Measurements from ENCODE around the gene FEM1C.
"Not testable (repeated sequence)": the region's sequence is repeated elsewhere in the genome, so short reads cannot be mapped to it uniquely, and the experiment has no call there.

The FEM1C gene

DNA sequence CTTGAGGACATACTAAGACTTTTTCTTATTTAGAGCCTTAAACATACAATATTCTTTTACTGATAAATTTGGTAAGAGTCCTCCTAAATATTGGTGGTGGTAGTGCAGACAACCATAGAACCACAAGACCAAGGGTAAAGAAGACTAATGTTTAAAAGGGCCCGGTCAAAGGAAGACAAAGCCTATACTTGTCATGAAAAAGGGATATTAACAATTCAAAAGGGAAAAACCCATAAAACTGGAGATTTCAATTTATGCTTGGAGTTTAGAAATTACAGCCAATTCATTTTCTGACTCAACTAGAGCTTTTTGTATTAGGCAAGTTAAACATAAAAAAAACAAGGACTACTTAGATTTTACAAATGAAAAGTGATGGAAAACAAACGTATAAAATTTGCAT, 24.4 kb downstream of the FEM1C start:
- DNase-seq (ENCODE audit: low spot score): no peak

DNA sequence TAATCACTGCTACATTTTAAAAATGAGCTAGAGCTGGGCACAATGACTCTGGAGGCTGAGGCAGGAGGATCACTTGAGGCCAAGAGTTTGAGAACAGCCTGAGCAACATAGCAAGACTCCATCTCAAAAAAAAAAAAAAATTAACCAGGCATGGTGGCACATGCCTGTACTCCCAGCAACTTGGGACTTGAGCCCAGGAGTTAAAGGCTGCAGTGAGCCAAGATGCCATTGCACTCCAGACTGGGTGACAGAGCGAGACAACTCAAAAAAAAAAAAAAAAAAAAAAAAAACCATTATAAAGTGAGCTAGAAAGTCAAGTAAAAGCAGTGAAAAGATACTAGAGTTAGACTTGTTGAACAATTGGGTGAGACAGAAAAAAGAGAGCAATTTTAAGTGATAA, 28.2 kb downstream of the FEM1C start:
- no peak for DNase-seq (ENCODE audit: low spot score)

DNA sequence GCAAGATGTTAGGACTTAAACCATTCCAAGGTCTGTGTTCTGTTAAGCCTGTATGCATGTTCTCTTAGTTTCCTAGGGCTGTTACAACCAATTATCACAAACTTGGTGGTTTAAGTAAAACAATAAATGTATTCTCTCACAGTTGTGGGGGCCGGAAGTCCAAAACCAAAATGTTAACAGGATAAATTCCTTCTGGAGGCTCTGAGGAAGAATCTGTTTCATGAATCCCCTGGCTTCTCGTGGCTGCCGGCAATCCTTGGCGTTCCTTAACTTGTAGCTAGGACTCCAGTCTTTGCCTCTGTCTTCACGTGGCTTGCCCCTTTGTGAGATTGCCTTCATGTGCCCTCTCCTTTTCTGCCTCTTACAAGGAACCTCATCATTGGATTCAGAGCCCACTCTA, 30.4 kb downstream of the FEM1C start:
- no peak for DNase-seq (ENCODE audit: low spot score)

DNA sequence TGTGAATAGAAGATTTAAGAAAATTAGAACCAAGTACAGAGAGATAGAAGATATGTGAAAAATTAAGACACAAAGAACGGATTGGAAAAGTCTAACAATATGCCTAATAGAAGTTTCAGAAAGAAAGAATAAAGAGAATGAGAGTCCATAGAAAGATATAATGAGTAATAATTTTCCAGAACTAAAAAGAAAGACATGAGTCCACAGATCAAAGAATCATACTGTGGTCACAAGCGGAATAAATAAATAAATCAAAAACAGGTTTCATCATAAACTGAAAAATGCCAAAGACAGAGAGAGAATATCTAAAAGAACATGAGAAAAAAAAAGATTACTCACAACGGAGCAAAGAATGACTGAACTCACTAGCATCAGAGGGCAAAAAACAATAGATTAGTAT, 32.9 kb downstream of the FEM1C start:
- no peak for DNase-seq (ENCODE audit: low spot score)

DNA sequence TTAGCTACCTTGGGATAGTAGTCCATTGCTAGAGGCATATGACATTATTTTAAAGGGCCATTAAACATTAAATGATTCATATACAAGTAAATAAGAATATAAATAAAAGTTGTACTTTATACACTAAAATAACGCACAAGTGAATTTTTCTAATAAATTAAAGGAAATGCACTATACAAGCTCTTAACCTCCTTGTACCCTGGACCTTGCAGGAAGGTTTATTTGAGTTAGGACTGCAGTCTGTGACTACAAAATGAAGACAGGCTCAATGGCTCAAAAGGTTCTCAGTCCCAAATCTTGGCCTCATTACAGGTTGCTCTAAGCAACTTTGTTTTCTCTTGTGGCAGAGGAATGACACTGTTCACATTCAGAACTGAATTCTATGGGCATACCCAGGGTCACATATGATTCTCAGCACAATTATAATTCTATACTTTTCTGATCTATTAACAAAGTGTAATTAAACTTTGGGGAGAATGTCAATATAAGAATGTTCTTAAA, 34.4 kb downstream of the FEM1C start:
- DNase-seq (ENCODE audit: low spot score): no peak

DNA sequence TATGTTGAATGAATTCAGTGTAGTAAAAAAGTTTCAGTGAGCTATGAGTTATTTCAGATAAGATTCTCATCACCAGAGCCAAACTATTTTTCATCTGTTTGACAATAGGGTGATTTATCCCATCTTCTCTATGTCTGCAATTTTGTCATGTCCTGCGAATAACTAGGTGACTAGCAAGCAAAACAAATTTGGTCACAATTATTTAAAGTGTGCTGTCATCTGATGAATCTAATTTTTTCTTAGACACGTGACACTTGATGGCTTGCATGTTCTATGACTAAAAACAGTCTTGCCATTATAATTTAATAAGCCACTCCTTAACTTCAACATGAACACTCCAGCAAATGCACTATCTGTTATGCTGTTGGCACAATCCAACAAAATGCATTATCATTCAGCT, 35.0 kb downstream of the FEM1C start:
- no peak for DNase-seq (ENCODE audit: low spot score)

DNA sequence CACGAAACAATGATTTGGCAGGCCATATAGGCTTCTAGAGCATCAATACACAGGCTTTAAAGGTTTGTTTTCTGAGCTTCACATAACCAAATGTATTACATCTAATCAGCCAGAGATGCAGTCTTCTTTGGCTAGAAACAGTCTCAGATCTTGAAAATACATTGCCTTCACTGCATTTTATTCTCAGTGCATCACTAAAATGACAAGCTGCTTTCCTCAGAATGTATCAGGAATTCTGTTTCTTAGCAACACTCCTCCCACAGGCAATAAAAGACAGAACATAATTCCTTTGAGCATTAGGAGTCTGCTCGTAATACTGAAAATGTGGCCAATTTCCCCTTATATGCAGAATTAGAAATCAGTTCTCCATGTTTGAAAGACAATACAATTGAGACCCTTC, 36.9 kb downstream of the FEM1C start:
- DNase-seq (ENCODE audit: low spot score): no peak

DNA sequence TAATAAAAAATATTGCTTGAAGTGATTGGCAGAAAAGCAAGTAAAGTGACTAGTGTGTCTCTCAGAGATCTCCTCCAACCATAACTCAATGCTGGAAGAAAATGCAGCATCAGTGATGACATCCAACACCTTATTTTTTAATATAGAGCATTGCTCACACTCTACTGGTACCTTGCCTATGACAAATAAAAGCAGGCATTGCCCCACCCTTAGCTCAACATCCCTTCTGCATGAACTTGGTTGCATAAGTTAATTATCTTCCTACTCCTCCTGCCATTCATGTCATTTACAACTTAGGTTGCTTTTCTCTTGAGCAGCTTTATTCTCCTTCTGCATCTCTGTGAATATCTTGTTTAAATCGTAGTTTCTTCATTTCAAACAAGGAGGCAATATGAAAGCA, 41.2 kb downstream of the FEM1C start:
- DNase-seq (ENCODE audit: low spot score): no peak

DNA sequence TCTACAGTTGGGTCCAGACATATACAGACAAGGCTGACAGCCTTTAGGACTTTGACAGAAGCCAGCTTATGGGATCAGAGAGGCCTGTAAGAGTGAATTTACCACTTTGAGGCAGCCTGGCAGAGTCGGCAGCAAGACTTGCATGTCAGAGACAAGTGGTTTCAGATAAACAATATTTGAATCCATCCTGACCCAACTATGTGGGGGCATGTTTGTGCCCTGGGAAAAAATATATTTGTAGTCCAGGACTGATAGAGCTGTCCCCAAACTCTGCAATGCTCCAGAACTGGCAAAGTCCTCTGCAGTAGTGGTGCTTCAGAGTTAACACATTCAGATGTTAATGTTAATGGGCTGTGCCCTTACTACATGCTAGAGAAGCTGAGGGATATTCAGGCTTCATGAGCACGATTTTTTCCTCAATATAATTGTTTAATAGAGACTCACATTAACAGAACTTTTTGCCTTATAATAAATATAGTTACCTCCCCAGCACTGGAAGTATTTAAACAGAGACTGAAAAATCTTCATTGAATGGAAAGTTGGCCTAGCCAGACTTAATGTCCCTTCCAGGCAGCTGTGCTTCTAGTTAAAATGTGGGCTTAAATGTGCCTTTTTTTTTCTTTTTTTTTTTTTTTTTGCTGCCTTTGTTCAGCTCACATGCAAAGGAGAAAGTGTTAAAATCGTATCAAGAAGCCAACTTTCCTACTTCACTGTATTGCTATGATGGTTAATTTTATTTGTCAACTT, 42.9 kb downstream of the FEM1C start:
- DNase-seq (ENCODE audit: low spot score): no peak

DNA sequence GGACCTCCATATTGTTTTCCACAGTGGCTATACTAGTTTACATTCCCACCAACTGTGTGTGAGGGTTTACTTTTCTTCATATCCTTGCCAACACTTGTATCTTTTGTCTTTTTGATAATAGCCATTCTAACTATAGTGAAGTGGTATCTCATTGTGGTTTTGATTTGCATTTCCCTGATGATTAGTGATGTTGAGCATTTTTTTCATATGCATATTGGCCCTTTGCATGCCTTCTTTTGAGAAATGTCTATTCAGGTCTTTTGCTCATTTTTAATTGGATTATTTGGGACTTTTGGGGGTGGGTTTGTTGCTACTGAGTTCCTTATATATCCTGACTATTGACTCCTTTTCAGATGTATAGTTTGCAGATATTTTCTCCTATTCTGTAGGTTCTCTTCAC, 44.4 kb downstream of the FEM1C start:
- no peak for DNase-seq (ENCODE audit: low spot score)

DNA sequence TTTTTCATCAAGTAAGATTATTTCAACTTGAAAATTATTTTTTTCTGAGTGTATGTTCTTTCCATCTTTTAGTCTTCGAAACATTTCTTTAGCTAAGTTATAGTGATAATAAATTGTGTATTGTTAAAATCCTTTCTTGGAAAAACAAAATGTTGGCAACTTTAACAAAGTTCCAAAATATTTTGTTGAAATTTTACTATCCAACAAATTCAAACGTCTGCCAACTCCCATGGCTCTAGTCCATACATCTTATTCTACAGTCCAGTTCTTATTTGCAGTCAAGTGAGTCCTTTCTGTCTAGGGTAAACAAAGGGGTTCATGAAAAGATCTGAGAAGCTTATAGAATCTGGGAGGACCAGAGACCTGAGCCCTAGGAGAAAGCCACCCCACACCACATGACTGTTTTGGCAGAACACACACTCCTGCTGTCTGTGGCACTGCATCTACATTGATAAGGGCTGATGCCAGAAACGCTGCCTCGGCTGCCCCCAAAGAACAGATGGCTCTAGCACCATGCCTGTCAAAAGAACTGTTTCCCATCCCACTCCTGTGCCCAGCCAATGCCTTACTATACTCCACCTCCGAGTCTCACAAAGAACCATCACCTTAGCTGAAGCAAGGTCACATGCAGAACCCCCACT, 47.5 kb downstream of the FEM1C start:
- DNase-seq (ENCODE audit: low spot score): peak; percentile 94

DNA sequence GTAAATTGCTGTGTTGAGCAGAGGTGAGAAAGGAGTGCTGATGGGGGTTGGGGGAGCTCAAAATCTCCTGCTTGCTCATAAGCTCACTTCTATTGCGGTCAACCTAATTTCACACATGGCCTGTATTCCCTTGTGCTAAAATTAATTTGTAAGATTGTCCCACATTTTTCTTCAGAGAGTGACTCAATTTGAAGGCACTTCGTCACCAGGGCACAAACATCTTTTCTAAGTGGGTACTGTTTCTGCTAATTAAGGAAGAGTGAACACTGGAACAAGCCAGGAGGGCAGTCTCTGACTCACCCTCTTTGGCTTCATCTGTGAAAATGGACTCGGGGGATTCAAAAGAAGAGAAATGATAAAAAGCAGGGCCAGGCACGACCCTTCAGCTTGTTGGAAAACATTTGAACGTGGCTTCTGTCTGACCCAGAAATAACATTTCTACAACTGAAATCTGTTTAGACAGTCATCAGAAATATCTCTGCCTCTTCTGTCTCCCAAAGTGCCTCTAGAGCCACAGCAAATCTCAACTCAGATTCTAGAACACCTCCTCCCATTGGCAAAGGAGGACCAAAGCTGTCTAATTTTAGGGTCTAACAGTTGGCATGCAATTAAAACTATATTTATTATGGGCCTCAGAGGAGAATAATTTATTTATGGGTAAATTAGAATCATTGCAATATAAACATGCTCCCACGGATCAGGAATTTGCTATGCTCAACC, 49.8 kb downstream of the FEM1C start:
- DNase-seq (ENCODE audit: low spot score): peak; percentile 51

DNA sequence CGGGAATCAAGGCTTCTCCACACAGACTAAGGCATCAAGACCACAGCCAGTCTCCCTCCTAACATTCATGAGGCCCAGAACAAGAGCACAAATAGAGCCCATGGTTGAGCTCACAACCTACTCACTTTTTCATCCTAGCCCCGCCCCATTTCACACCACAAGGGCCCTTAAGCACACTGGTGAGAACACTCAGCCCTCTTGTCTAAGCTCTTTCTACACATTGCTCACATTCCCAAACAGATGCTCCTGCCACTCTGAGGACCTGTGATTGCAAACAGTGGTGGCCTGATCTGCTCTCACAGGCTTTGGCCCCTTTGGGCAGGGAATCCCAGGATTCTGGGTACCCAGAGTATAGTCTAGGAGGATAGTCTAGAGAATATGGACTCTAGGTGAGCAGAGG, 54.0 kb downstream of the FEM1C start:
- no peak for DNase-seq (ENCODE audit: low spot score)

DNA sequence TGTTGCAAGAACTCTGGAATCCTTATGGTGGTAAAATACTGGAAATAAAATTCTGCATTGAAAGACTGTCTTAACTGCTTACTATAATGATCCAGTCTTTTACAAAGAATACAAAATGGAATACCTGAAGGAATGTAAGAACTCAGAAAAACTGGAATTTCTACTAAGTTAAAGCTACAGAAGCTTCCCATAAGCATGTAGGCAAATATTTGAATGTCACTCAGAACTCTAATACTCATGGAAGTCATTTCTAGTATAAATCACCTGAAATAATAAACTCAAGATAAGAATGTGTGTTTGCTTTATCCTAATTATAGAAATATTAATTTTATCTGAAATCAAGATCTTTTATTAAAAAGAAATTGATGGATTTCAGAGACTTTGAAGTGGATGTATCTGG, 54.8 kb downstream of the FEM1C start:
- no peak for DNase-seq (ENCODE audit: low spot score)

DNA sequence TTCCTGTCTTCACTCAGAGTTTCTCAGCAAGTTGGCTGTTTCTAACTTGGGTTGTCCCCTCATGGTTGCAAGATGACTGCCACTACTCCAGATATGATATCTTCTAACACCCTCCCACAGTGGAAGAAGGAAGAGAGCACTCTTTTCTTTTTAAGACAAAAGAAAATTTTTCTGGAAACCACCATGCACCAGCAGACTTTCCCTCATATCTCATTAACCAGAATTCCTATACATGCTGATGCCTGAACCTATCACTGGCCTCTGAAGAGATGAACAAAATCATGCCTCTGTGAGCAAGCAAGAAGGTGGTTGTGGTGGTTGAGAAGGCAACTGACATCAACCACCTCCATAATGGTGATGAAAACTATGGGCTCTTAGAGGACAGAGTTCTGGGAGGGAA, 56.8 kb downstream of the FEM1C start:
- no peak for DNase-seq (ENCODE audit: low spot score)

DNA sequence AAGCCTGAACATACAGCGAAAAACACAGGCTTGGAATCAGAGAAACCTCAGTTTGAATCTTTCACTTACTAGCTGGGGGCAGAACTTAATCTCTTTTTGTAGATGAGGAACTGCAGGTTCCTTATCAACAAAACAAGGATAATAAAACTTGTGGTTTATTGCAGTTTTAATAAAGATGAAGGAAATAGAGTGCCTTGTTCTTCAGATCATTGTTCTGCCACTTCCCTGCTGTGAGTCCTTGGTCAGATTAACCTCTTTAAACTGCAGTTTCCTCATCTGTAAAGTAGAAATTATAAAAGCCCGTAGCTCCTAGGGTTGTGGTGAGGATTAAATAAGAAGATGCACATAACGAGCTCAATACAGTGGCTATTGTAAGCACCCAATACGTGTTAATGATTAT, 57.4 kb downstream of the FEM1C start:
- DNase-seq (ENCODE audit: low spot score): no peak

DNA sequence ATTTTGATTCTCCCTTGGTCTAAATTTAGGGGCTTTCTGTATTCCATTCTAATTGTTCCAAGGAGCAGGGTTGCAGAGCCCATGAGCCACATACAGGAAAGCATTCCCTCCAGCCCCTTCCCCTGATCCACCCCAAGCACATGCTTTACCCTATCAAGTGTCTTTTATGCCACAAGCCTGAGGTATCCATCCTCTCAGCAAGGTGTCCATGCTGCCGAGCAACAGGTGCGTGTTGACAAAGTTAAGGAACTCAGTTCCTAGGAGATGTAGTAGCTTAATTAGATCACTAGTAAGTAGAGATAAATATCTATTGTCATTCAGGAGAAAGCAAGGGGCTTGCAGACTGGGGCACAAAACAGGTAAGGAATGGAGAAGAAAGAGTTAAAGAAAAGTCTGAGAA, 57.8 kb downstream of the FEM1C start:
- no peak for DNase-seq (ENCODE audit: low spot score)

DNA sequence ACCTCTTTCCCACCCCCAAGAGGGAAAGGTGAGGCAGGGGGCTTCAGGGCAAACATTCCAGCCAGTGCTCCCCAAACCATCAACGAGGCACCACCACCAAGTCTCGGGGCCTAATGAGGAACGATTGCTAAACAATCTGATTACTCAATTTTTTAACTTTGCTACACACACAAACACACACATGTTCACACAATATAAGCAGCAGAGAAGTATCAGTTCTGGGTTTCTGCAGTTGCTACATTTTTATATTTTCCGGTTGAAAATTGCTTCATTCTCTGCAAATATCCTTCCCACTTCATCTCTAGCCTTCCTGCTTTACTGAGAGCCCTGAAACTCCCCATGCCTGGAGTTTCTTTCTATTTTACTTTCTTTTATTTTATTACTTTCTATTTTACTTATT, 60.2 kb downstream of the FEM1C start:
- no peak for DNase-seq (ENCODE audit: low spot score)

DNA sequence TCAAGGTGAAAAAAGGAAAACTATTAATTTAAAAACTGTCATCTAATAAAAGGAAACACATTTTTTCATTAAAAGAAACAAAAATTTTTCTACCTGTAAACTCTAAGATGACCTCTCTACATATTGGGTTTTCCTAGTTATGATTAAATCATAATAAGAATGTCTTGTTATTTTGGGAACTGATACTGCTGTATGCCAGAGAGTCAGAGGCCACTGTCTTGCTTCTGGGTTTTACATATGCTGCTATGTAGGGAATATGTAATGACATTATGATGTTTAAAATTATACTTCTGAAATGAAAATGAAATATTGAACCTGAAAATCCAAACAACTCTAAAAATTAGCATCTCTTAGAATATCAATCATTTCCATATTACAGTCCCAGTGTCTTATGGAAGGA, 63.7 kb downstream of the FEM1C start:
- DNase-seq (ENCODE audit: low spot score): no peak

DNA sequence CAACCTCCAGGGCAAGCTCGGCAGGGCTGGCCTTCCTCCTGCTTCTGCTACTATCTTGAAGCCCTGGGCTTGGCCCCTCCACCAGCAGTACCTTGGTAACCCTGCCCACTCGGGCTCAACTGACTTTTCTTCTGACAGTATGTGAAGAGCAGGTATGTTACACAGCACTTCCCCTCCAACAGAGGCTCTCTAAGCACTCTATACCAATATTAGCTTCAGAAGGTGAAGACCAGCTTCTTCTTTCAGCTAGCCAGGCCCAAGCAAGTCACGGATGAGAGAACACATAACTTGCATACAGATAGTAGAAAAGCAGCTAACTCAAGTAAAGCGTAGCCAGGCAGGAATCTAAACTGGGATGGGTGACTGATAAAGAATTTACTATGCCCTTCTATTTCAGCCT, 64.3 kb downstream of the FEM1C start:
- no peak for DNase-seq (ENCODE audit: low spot score)

DNA sequence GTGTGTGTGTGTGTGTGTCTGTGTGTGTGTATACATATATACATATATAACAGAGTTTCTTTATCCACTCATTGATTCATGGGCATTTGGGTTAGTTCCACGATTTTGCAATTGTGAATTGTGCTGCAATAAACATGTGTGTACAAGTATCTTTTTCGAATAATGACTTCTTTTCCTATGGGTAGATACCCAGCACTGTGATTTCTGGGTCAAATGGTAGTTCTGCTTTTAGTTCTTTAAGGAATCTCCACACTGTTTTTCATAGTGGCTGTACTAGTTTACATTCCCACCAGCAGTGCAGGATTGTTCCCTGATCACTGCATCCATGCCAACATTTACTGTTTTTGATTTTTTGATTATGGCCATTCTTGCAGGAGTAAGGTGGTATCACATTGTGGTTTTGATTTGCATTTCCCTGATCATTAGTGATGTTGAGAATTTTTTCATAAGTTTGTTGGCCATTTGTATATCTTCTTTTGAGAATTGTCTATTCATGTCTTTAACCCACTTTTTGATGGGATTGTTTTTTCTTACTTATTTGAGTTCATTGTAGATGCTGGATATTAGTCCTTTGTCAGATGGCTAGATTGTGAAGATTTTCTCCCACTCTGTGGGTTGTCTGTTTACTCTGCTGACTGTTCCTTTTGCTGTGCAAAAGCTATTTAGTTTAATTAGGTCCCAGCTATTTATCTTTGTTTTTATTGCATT, 65.3 kb downstream of the FEM1C start:
- not testable (repeated sequence) for DNase-seq (ENCODE audit: low spot score)

DNA sequence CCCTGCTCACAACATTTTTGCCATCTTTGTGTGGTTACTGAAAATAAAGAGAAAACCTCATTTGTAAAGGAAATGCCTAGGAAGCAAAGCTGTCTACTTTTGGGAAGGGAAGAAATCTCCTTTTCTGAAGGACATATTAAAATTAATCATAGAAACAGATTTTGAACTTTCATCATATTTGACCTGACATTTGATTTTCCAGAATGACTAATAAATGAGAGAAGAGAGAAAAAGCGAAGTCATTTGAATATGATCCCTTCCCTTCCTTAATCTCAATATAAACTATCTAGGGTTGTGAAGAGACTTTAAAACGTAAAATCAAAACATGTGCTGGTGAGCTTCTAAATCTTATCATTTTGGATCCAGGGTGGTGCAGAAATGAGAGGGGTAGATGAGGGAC, 66.3 kb downstream of the FEM1C start:
- no peak for DNase-seq (ENCODE audit: low spot score)

DNA sequence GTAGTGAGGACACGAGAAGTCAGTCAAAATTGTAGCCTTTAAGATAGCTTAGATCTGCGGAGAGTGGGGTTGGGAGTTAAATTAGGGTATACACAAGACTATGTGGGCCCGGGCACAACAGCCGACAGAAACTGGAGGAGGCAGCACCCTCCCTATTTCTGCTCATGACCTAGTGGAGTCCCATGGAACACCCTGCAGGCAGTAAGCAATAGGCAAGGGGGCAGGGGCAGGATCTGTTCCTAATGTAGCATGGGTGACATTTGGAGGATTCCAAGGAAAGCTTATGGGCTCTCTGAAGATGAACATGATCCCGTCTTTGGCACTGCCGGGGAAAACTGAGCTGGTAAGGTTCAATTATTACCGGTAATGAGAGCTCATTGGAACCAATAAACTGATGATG, 67.0 kb downstream of the FEM1C start:
- no peak for DNase-seq (ENCODE audit: low spot score)

Data from cerebellar cortex (tissue), 1 donor.